SU-DHL-6 (cell line): ENCODE data around the gene CNTN4.

Experiments
- H2AFZ ChIP-seq: fragments of 200-600 bp; sonication (generic); 2 replicates; pipeline ENCODE4 v1.6.1; 2014; ENCODE audit warnings: low read depth, mild to moderate bottlenecking, moderate library complexity, mixed read lengths, antibody characterized with exemption, low read length; ENCODE audit not compliant: severe bottlenecking
- H3F3A ChIP-seq: fragments of 200-600 bp; shearing (Covaris generic); 2 replicates; pipeline ENCODE4 v1.6.0; 2016; ENCODE audit warnings: antibody characterized with exemption, mild to moderate bottlenecking; ENCODE audit not compliant: insufficient read depth
- H3K27ac ChIP-seq: fragments of 200-600 bp; sonication (generic); 2 replicates; pipeline ENCODE4 v1.5.1; 2016; ENCODE audit warnings: low read depth, mild to moderate bottlenecking, low read length, moderate library complexity, mixed read lengths
- H3K27me3 ChIP-seq: fragments of 200-600 bp; sonication (generic), shearing (Covaris generic); 2 replicates; pipeline ENCODE4 v1.6.0; 2014; ENCODE audit warnings: mild to moderate bottlenecking, low read length
- H3K36me3 ChIP-seq: fragments of 200-600 bp; sonication (generic); 2 replicates; pipeline ENCODE4 v1.6.1; 2014; ENCODE audit warnings: mild to moderate bottlenecking, low read length, mixed read lengths
- H3K4me2 ChIP-seq: fragments of 300-600, 200-600 bp; shearing (Covaris generic), sonication (generic); 2 replicates; pipeline ENCODE4 v1.6.0; 2014; ENCODE audit warnings: low read length, low read depth, mild to moderate bottlenecking; ENCODE audit not compliant: poor library complexity, severe bottlenecking
- H3K4me3 ChIP-seq: fragments of 200-600 bp; sonication (generic); 2 replicates; pipeline ENCODE4 v1.5.1; 2014; ENCODE audit warnings: antibody characterized with exemption, low read length, mild to moderate bottlenecking, mixed read lengths; ENCODE audit not compliant: insufficient read depth, poor library complexity, severe bottlenecking
- H3K79me2 ChIP-seq: fragments of 200-600 bp; sonication (generic); 2 replicates; pipeline ENCODE4 v1.6.1; 2014; ENCODE audit warnings: mild to moderate bottlenecking, low read length, moderate library complexity; ENCODE audit not compliant: insufficient read depth
- H3K9ac ChIP-seq: fragments of 200-600 bp; sonication (generic); 2 replicates; pipeline ENCODE4 v1.7.0; 2014; ENCODE audit warnings: mild to moderate bottlenecking, low read length
- H3K9me2 ChIP-seq: fragments of 200-600 bp; sonication (generic); replicated peaks from 2 replicates; pipeline ENCODE4 v1.6.1; 2014; ENCODE audit warnings: low read length; ENCODE audit not compliant: insufficient read depth
- H3K9me3 ChIP-seq: fragments of 200-600 bp; sonication (generic); 2 replicates; pipeline ENCODE4 v1.6.1; 2014; ENCODE audit warnings: low read length, mixed read lengths; ENCODE audit not compliant: insufficient read depth
- H4K20me1 ChIP-seq: fragments of 200-600 bp; sonication (generic); 2 replicates; pipeline ENCODE4 v1.6.1; 2014; ENCODE audit warnings: low read depth, mild to moderate bottlenecking, antibody characterized with exemption, low read length, moderate library complexity, mixed read lengths
- CTCF ChIP-seq: fragments of 200-600 bp; sonication (generic); IDR thresholded peaks from one replicate; pipeline ENCODE4 v1.5.1; 2017; ENCODE audit warnings: antibody characterized with exemption, mild to moderate bottlenecking, low read length, moderate library complexity; ENCODE audit not compliant: insufficient read depth, poor library complexity, severe bottlenecking
- EZH2phosphoT487 ChIP-seq: fragments of 200-600 bp; sonication (generic), shearing (Covaris generic); conservative IDR thresholded peaks from 2 replicates; pipeline ENCODE4 v1.6.1; 2018; ENCODE audit warnings: mild to moderate bottlenecking, antibody characterized with exemption, low read length, moderate library complexity, mixed read lengths

CNTN4 gene

GRCh38 chr3:2148561-2149340 is 50.1 kb downstream of the CNTN4 start:
- H3K9ac ChIP-seq = no peak overlapping the region
- H3K4me2 ChIP-seq = no peak overlapping the region
- no peak overlapping the region for H3K4me3 ChIP-seq
- no peaks in the 10 kb centered on the region for H3F3A ChIP-seq
- H3K27ac ChIP-seq = no peak overlapping the region
- H3K9me2 ChIP-seq = no peaks in the 10 kb centered on the region
- H3K9me3 ChIP-seq = no peaks in the 10 kb centered on the region
- no peaks in the 10 kb centered on the region for H4K20me1 ChIP-seq
- TF ChIP-seq EZH2phosphoT487 (no peak), CTCF (no peak)
- no peaks in the 10 kb centered on the region for H3K79me2 ChIP-seq
- no peaks in the 10 kb centered on the region for H3K27me3 ChIP-seq
- H2AFZ ChIP-seq = no peak overlapping the region
- H3K36me3 ChIP-seq = no peaks in the 10 kb centered on the region

- no peak overlapping the region for H2AFZ ChIP-seq
- no peak overlapping the region for H3K4me2 ChIP-seq
- H3K27ac ChIP-seq = no peak overlapping the region
- no peaks in the 10 kb centered on the region for H3K27me3 ChIP-seq
- no peaks in the 10 kb centered on the region for H3K79me2 ChIP-seq
- H3F3A ChIP-seq = no peaks in the 10 kb centered on the region
- no peaks in the 10 kb centered on the region for H3K36me3 ChIP-seq
- no peaks in the 10 kb centered on the region for H4K20me1 ChIP-seq
- no peak overlapping the region for H3K4me3 ChIP-seq
- H3K9me3 ChIP-seq = no peaks in the 10 kb centered on the region
- H3K9ac ChIP-seq = no peak overlapping the region
- no peaks in the 10 kb centered on the region for H3K9me2 ChIP-seq
- TF ChIP-seq EZH2phosphoT487 (no peak), CTCF (no peak)
Observed at GRCh38 chr3:2153053-2153452, 54.4 kb downstream of the CNTN4 start.

GRCh38 chr3:2153547-2153946 is 54.9 kb downstream of the CNTN4 start:
- Histone ChIP-seq H3F3A (no peaks in the 10 kb centered on the region), H3K4me2 (no peak overlapping the region), H3K36me3 (no peaks in the 10 kb centered on the region), H3K9me3 (no peaks in the 10 kb centered on the region), H3K27ac (no peak overlapping the region), H3K79me2 (no peaks in the 10 kb centered on the region), H2AFZ (no peak overlapping the region), H3K9me2 (no peaks in the 10 kb centered on the region), H3K4me3 (no peak overlapping the region), H4K20me1 (no peaks in the 10 kb centered on the region), H3K27me3 (no peaks in the 10 kb centered on the region), H3K9ac (no peak overlapping the region)
- no peak for TF ChIP-seq EZH2phosphoT487
- no peak for TF ChIP-seq CTCF
